Endothelial cell of umbilical vein (primary cell): ENCODE measurements around the gene DENND4C. TPM values are rescaled to one million over a fixed set of nuclear protein-coding genes. Genes with fewer than 3 reads are reported as not detected.

Experiments used
- BruUV-seq: library from RNA; stranded (reverse); fragments of 400-500 nt; replicated peaks from 2 replicates; lab custom pipeline; 2021; lab: Mats Ljungman, UMichigan
- CTCF ChIA-PET: fragments of 300-600, 350-600 bp; sonication (Branson Sonifier 250); formaldehyde crosslinking; loops from one replicate; lab custom pipeline; 2021; ENCODE audit warnings: antibody characterized with exemption, inconsistent platforms; lab: Charles Lee
- POLR2A ChIA-PET: fragments of 300-600, 350-600 bp; sonication (Branson Sonifier 250); formaldehyde crosslinking; loops from one replicate; lab custom pipeline; 2021; ENCODE audit warnings: antibody characterized with exemption, inconsistent platforms; lab: Charles Lee
- DNase-seq: peaks from one replicate; pipeline ENCODE4 v3.0.0-alpha.2; 2011; ENCODE audit warnings: low read depth, low spot score
- FAIRE-seq: peaks from 2 replicates; lab custom pipeline; 2011; peaks lifted over from hg19 to GRCh38; lab: Jason Lieb, UNC
- H2AFZ ChIP-seq: 2 replicates; pipeline ENCODE4 v1.6.0; 2012; ENCODE audit warnings: low read depth, low read length, control low read depth, inconsistent platforms
- H3K27ac ChIP-seq: 2 replicates; pipeline ENCODE4 v1.5.1; 2011; ENCODE audit warnings: low read depth, mild to moderate bottlenecking, control low read depth, low read length, moderate library complexity; ENCODE audit not compliant: insufficient read depth
- H3K27me3 ChIP-seq, 2 experiments: 2 replicates each; pipeline versions ENCODE4 v1.6.0 to v1.6.1; 2011; ENCODE audit warnings: low read length in 2 of 2, mixed read lengths in 1 of 2; ENCODE audit not compliant: control insufficient read depth in 2 of 2, insufficient read depth in 2 of 2
- H3K36me3 ChIP-seq, 2 experiments: 2 replicates in 1 of 2; 3 replicates in 1 of 2; pipeline ENCODE4 v1.5.1; 2011; ENCODE audit warnings: low read length in 2 of 2, mild to moderate bottlenecking in 1 of 2, moderate library complexity in 1 of 2; ENCODE audit not compliant: control insufficient read depth in 2 of 2, insufficient read depth in 2 of 2; ENCODE audit errors: extremely low read depth in 1 of 2
- H3K4me1 ChIP-seq: 3 replicates; pipeline ENCODE4 v1.5.1; 2011; ENCODE audit warnings: mild to moderate bottlenecking, low read length; ENCODE audit not compliant: control insufficient read depth, insufficient read depth; ENCODE audit errors: extremely low read depth
- H3K4me2 ChIP-seq: 2 replicates; pipeline ENCODE4 v1.6.1; 2011; ENCODE audit warnings: low read length, control low read depth, mixed read lengths; ENCODE audit not compliant: insufficient read depth
- H3K4me3 ChIP-seq, 3 experiments: fragments of 200-600 bp in 1 of 3; sonication (generic), shearing (Covaris generic) in 1 of 3; replicated peaks in 1 of 3; 2 replicates each; pipeline ENCODE4 v1.5.1; 2011 to 2016; ENCODE audit warnings: control low read depth in 3 of 3, low read length in 3 of 3, mild to moderate bottlenecking in 2 of 3, inconsistent platforms in 1 of 3, low read depth in 1 of 3, moderate library complexity in 1 of 3; ENCODE audit not compliant: insufficient read depth in 1 of 3
- H3K79me2 ChIP-seq: 2 replicates; pipeline ENCODE4 v1.6.0; 2012; ENCODE audit warnings: low read length, inconsistent platforms; ENCODE audit not compliant: control insufficient read depth, insufficient read depth
- H3K9ac ChIP-seq: replicated peaks from 2 replicates; pipeline ENCODE3; 2011; ENCODE audit warnings: low read length, control low read depth; ENCODE audit not compliant: insufficient read depth; ENCODE audit errors: extremely low read depth
- H3K9me1 ChIP-seq: replicated peaks from 3 replicates; pipeline ENCODE4 v1.6.0; 2011; ENCODE audit warnings: mild to moderate bottlenecking, low read length; ENCODE audit not compliant: control insufficient read depth, insufficient read depth; ENCODE audit errors: extremely low read depth
- H3K9me3 ChIP-seq: replicated peaks from 2 replicates; pipeline ENCODE4 v1.5.1; 2012; ENCODE audit warnings: low read length, inconsistent platforms; ENCODE audit not compliant: control insufficient read depth, insufficient read depth
- H4K20me1 ChIP-seq: replicated peaks from 2 replicates; pipeline ENCODE3; 2011; ENCODE audit warnings: mild to moderate bottlenecking, low read length; ENCODE audit not compliant: control insufficient read depth, insufficient read depth; ENCODE audit errors: extremely low read depth
- EZH2 ChIP-seq: IDR thresholded peaks from 2 replicates; pipeline ENCODE4 v1.6.1; 2012; ENCODE audit warnings: borderline replicate concordance, low read depth, mild to moderate bottlenecking, moderate library complexity, low read length, inconsistent platforms; ENCODE audit not compliant: severe bottlenecking
- GATA2 ChIP-seq: IDR thresholded peaks from 2 replicates; pipeline ENCODE4 v1.7.0; 2011; ENCODE audit warnings: low read depth, mild to moderate bottlenecking, moderate library complexity, mixed read lengths, low read length; ENCODE audit not compliant: insufficient read length, insufficient read depth
- JUN ChIP-seq: IDR thresholded peaks from 2 replicates; pipeline ENCODE4 v1.6.1; 2011; ENCODE audit warnings: borderline replicate concordance, low read depth; ENCODE audit not compliant: insufficient read length, insufficient read depth
- MYC ChIP-seq: IDR thresholded peaks from one replicate; pipeline ENCODE4 v1.6.1; 2011; ENCODE audit warnings: mild to moderate bottlenecking, low read depth, low read length
- POLR2A ChIP-seq: IDR thresholded peaks from 2 replicates; pipeline ENCODE4 v1.6.1; 2012; ENCODE audit warnings: low read depth, mild to moderate bottlenecking, control low read depth, low read length
- dilution Hi-C: fragments of 300-500 bp; cut with MboI; formaldehyde crosslinking; loops from one replicate; pipeline ENCODE4 v1.15.0; 2019; ENCODE audit warnings: low sequenced_read_pairs; ENCODE audit not compliant: extremely low pct_ligation_motif_present
- intact Hi-C: fragments of 100-400 bp; cut with micrococcal nuclease; formaldehyde crosslinking; loops from one replicate; pipeline ENCODE4 v1.10.0; 2022
- polyA plus RNA-seq, 4 experiments: library from polyadenylated mRNA; depleted of rRNA in 3 of 4; stranded (reverse) in 3 of 4; unstranded in 1 of 4; fragments of >200 nt; gene quantifications; 2 replicates each; pipeline versions ENCODE4 v1.2.1 to v1.2.3, GENCODE V29; 2011 to 2012; ENCODE audit warnings: missing spikeins in 1 of 4
- total RNA-seq: library from RNA; stranded (reverse); gene quantifications from 2 replicates; pipeline ENCODE4 v1.2.3, GENCODE V29; 2021
- TF ChIP-seq, protein P1 (sequence below): IDR thresholded peaks from 2 replicates; pipeline ENCODE4 v1.6.1; 2011; ENCODE audit not compliant: insufficient read depth, insufficient read length
- TF ChIP-seq, protein P2 (sequence below), 2 donors: IDR thresholded peaks; 1 replicate in 1 of 2; 2 replicates in 1 of 2; pipeline ENCODE4 v1.5.1; 2011; ENCODE audit warnings: low read length in 2 of 2, mild to moderate bottlenecking in 2 of 2, moderate library complexity in 2 of 2, control low read depth in 1 of 2, inconsistent platforms in 1 of 2, low read depth in 1 of 2; ENCODE audit not compliant: insufficient read depth in 1 of 2; ENCODE audit errors: extremely low read depth in 1 of 2

The DENND4C gene
- total and polyA plus RNA-seq, 2 donors (not counting 3 experiments of a cell fraction or from before 2014, with no cell fraction given), result 9.6 to 36.8 TPM

GRCh38 chr9:19283072-19283710, 52.7 kb downstream of the DENND4C start:
- no peak overlapping the region for H3K4me3 ChIP-seq
- no peaks in the 10 kb centered on the region for H3K9me3 ChIP-seq
- intact Hi-C loops (no loop called here), dilution Hi-C loops (no loop called here)
- BruUV-seq, result no TSS peak
- DNase-seq (no peak), FAIRE-seq (no peak)
- H3K36me3 ChIP-seq, result no peaks in the 10 kb centered on the region
- no peak overlapping the region for H3K27ac ChIP-seq
- peaks cover 10% of the 10 kb centered on the region for H3K4me1 ChIP-seq
- ChIA-PET POLR2A (no interaction called here), CTCF (interaction anchor here (1.1 kb wide), 1 partner anchor 53 kb away, joined by 3 read pairs; the partner anchor contains the start of gene DENND4C)
- H4K20me1 ChIP-seq, result peaks cover 3% of the 10 kb centered on the region
- TF ChIP-seq, protein P1, sequence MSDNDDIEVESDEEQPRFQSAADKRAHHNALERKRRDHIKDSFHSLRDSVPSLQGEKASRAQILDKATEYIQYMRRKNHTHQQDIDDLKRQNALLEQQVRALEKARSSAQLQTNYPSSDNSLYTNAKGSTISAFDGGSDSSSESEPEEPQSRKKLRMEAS, result no peak
- TF ChIP-seq JUN (no peak), EZH2 (no peak), GATA2 (no peak), MYC (no peak), POLR2A (no peak)
- no peak overlapping the region for H3K4me2 ChIP-seq
- peaks cover 34% of the 10 kb centered on the region for H3K79me2 ChIP-seq
- no peaks in the 10 kb centered on the region for H3K9me1 ChIP-seq
- no peak overlapping the region for H3K9ac ChIP-seq
- no peaks in the 10 kb centered on the region for H3K27me3 ChIP-seq
- H2AFZ ChIP-seq, result no peak overlapping the region

- intact Hi-C loops, result loop anchor here (5.0 kb wide), 1 partner anchor 52 kb away; the partner anchor contains the start of gene DENND4C
- Histone ChIP-seq H3K4me3 (no peak overlapping the region), H3K36me3 (no peaks in the 10 kb centered on the region), H3K9ac (no peak overlapping the region), H3K27me3 (no peaks in the 10 kb centered on the region), H3K9me1 (no peaks in the 10 kb centered on the region), H2AFZ (no peak overlapping the region), H3K79me2 (peaks cover 28% of the 10 kb centered on the region), H4K20me1 (peaks cover 2% of the 10 kb centered on the region), H3K27ac (no peak overlapping the region), H3K9me3 (no peaks in the 10 kb centered on the region), H3K4me2 (no peak overlapping the region), H3K4me1 (peaks cover 10% of the 10 kb centered on the region)
- CTCF ChIA-PET, result interaction anchor here (1.6 kb wide), 2 partner anchors 8 to 14 kb away, joined by 3 to 7 read pairs; no protein-coding TSS in a partner anchor
- DNase-seq, result no peak
- dilution Hi-C loops, result no loop called here
- FAIRE-seq, result no peak
- no peak for TF ChIP-seq EZH2
- no peak for TF ChIP-seq GATA2
- no peak for TF ChIP-seq POLR2A
- TF ChIP-seq JUN, result no peak
- TF ChIP-seq, protein P2, sequence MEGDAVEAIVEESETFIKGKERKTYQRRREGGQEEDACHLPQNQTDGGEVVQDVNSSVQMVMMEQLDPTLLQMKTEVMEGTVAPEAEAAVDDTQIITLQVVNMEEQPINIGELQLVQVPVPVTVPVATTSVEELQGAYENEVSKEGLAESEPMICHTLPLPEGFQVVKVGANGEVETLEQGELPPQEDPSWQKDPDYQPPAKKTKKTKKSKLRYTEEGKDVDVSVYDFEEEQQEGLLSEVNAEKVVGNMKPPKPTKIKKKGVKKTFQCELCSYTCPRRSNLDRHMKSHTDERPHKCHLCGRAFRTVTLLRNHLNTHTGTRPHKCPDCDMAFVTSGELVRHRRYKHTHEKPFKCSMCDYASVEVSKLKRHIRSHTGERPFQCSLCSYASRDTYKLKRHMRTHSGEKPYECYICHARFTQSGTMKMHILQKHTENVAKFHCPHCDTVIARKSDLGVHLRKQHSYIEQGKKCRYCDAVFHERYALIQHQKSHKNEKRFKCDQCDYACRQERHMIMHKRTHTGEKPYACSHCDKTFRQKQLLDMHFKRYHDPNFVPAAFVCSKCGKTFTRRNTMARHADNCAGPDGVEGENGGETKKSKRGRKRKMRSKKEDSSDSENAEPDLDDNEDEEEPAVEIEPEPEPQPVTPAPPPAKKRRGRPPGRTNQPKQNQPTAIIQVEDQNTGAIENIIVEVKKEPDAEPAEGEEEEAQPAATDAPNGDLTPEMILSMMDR (IDR thresholded peaks at IDR 0.05; ENCODE audit: extremely low read depth in 1 of 2, insufficient read depth in 1 of 2, low read depth in 1 of 2, low read length in 2 of 2), result no peak
- POLR2A ChIA-PET, result no interaction called here
- no TSS peak for BruUV-seq
These were observed 54.2 kb downstream of the DENND4C start for GRCh38 chr9:19284729-19285128.
